GM21723 (cell line): ENCODE data around the gene PXDC1.

Experiments used
- ATAC-seq: cut with Tn5 transposase; IDR thresholded peaks from one replicate; pipeline ENCODE4 v1.9.1; 2021; ENCODE audit warnings: mild to moderate bottlenecking, moderate library complexity; ENCODE audit not compliant: unreplicated experiment

Gene PXDC1

DNA sequence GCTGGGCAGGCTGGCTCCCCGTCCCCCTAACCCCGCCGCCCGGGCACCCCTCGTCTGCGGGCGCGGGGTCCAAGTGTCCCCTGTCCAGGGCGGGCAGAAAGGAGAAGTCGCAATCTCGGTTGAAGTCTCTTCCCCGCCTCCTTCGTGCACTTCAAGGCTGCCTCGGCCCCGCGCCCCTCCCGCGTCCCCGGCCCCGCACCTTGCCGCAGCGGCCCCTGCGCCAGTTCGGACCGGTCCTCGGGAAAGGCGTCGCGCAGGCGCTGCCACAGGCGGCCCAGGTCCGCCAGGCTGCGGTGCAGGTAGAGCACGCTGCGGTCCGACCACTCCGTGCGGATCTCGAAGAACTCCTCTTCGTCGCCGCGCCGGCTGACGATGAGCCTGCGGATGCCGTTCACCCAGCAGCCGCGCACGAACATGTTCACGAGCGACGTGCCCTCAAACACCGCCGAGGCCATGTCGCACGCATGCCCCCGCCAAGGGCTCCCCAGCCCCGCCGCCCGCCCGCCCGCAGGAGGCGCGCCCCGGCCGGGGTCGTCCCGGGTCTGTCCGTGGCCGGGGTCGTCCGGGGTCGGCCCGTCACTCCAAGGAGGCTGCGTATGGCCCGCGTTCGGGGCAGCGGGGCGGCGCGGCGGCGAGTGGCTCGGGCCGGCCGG, at the start of gene PXDC1:
PXDC1 (minus strand) TSS at position 637 of the 653 bp plus-strand sequence; CDS start at position 455, 182 bp downstream.
- peak; percentile 4 for ATAC-seq

DNA sequence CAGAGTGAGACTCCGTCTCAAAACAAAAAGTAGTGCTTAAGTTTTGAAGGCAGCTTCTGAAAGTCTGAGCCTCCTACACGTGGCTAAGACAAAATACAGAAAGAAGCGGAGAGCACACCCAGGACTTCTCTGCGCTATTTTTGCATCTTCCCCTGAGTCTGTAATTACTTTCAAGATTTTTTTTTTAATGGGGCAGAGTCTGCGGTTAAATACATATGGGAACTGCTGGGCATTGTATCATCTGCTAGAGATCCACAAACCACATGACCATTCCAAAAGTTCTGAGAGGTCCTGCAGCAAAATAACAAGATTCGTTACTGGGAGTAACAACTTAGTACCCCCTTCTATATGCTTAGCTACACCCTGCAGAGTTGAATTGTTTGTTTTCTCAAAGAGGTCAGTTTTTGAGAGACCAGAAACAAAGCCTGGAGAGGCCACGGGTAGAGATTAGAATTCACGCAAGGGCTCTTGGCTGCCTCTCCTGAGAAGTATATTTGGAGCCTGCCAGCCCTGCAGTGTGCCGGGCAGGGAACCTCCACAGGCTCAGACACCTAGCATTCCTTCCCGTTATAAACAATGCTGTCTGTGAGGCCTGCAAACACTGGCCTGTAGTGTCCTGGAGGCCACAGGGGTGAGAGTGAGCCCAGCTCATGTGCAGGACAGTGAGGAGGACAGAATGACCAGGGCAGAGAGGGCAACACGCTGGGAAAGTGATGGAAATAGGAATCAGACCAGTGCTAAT, 49.5 kb upstream of the PXDC1 start:
- no peak for ATAC-seq

DNA sequence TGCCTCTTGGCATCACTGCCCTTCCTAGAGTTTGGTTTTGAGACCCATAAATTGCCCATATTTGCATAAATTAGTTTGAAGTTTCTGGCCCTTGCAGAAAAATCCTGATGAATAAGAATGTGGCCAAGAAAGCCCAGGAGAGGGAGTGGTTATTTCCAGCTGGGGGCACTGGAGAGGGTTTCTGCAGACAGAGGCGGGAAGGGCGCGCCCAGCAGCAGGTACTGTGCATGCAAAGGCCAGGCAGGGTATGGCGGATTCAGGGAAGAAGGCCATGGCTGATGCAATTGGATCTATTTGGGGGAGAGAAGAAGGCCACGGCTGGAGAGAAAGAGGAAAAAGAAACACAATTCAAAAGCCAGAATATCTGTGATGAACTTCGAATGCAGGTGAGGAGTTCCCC, 48.2 kb upstream of the PXDC1 start:
- ATAC-seq = no peak

DNA sequence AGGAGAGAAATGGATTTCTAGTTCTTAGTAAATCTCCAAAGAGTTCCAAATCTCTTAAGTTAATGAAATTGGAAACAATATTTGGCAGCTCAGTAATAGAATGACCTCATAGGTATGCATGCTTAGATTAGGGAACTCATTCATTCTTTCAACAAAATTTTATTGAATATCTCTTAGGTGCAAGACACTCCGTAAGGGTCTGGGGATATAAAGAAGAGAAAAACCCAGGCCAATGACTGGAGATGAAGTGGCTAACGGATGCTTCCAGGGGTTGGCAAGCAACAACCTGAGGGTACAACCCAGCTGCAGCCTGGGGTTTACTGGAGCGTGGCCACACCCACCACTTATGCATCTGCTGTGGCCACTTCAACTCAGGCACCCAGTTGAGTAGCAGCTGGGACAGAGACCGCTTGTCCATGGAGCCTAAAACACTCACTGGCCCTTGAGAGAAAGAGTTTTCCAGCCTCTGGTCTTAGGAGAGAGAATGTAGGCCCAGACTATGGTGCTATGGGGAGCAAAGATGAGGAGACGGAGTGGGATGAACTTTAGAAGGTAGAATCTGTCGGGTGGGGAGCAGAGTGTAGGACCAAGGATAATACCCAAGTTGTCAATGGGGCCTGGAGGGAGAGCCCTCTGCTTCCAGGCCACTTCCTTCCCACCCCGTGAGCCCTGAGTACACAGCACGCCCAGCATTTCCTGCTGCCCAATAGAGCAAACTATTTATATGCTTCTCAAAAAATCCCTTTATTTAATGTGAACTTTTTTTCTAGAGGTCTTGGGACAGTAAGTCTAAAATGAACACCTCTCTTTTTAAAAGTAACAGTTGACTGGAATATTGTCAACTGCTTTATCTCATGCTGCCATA, 46.8 kb upstream of the PXDC1 start:
- no peak for ATAC-seq

DNA sequence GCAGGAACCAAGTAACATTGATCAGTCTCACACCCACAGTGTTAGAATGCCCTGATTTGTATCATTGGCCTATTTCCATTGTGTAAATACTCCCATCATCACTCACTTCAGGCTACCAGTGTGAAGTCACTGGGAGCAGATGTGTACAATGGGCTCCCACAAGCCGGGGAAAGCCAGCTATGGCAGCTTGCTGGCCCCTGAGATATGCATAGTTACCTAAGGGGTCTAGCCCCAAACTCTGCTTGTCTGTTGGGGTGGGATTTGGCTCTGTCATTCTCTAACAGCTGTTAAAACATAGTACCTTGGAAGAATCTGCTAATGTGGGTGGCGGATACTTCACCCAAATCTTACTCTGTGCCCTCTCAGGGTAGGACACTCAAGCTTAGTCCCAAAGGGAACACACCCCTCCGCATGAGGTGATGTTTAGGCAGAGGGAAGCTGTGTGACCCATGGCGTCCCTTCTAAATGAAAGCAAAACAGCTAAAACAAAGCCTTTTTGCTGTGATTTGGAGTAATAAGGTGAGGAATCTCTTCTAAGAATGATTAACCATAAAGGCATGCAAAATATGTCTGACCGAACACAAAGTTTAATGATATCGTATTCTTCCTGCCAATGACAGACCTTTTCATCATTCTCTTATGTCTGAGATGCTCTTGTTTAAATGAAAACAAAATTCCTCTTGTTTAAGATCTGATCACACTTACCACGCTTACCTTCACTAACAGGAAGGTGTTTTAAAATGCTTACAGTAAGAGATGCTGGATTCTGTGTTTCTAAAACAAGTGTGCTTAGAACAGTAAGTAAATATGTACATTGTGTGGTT, 45.9 kb upstream of the PXDC1 start:
- no peak for ATAC-seq

DNA sequence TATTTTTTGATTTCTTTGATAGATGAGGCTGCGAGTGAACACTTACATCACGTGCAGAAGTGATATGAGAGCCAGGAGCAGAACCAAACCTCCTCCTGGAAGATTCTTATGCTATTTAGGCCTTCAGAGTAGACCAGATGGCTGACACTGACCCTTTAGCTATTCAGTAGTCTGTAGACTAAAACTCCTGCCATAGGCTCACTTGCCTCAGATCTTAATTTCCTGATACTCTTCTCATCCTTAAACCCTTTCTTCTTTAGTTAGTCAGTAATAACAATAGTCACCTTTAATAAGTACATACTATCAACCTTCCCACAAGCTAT, 45.2 kb upstream of the PXDC1 start:
- no peak for ATAC-seq

- no peak for ATAC-seq
Measured at GRCh38 chr6:3795836-3796718, 44.6 kb upstream of the PXDC1 start.

DNA sequence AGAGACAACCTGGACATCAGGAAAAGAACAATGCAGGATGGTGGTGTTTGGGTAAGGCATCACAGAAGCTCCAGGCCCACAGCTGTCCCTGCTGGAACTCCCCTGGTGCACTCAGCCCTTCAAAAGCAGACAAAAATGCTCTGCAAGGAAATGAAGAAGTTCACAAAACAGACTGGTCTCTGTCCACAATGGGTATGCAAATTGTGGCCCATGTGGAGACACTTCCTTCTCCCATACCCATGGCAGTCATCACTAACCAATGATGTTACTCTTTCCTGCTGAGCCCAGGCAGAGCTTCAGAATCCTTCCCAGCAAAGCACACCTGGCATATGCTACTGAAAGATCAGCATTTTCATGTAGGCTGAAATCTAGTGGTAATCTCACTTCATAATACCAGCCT, 42.6 kb upstream of the PXDC1 start:
- peak; percentile 74 for ATAC-seq

- no peak for ATAC-seq
Measured at GRCh38 chr6:3793545-3793944, 42.0 kb upstream of the PXDC1 start.

DNA sequence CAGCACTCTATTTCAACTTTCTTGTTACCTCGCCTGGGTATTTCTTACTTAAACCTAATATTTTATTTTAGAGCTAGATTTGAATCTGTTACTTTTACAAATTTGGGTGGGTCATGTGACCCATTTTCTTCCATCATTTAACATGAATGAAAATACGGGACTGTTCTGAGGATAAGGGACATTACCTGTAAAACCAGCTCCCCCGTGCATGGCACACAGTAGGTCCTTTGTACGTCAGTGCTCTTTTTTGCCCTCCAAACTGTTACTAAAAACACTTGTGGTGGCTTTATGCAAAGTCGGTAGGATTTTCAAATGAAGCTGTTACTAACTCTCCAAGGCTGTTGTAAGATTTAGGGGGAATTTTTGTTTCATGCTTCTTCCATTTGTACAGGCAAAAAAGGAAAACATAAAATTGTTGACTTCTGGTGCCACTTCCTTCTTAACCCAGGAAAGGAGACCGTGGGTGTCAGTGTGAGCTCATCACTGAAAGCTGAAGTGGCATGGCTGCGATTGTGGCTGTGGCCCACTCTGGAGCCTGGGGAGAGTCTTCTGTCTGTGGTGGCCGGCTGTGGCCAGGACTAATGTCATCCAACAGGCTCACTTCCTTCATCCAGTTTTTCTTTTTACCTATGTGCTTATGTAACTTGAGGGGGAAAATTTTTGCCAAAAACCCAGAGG, 40.2 kb upstream of the PXDC1 start:
- ATAC-seq = no peak

DNA sequence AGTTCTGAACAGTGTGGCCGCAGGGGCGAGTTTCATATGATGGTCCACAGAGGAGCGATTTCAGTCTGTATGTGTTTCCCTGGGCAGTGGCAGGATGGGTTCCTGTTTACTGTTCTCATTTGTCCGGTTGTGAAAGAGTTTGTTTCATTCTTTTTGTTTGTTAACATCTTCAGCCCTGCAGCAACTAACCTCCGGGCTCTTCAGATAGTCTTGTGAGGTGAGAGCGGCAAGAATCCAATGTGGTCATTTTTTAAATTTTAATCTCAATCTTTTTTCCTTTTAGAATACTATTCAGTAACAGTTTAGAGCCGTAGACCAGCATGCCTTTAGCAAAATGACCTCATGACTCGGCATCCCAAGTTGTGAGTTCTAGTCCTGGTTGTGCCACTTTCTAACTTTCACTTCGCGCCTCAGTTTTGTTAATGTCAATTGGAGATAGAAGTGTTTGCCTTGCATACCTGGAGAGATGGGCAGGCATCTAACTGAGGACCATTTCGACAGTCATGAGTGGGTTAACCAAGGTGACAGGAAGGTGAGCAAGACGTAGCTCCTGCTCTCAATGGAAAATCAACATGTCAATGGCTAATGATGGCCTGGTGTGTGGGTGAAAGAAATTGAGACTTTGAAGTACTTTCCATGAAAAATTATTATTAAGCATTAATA, 38.5 kb upstream of the PXDC1 start:
- no peak for ATAC-seq

GRCh38 chr6:3789018-3789895, 37.7 kb upstream of the PXDC1 start:
- no peak for ATAC-seq

- no peak for ATAC-seq
Measured at GRCh38 chr6:3788408-3789017, 37.0 kb upstream of the PXDC1 start.

GRCh38 chr6:3786141-3786540, 34.6 kb upstream of the PXDC1 start:
- ATAC-seq = no peak

GRCh38 chr6:3785745-3786098, 34.2 kb upstream of the PXDC1 start:
- ATAC-seq = no peak

- ATAC-seq = no peak
Measured at GRCh38 chr6:3784885-3785744, 33.6 kb upstream of the PXDC1 start.

DNA sequence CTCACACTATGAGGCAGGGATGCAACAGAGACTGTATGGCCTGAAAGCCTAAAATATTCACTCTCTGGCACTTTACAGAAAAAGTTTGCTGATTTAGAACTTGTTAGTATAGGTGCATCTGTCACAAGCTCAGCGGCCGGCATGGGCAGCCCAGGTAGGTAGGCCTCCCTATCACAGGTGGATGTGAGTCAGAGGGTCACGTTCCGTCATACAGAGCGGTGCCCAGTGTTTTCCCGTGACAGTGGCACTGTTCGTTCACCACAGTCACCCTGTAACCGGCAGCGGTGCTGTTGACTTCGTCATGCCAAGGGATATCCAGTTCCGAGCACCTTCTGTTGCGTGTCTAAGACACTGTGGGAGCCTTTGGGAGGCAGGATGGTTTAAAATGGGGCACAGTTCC, 32.9 kb upstream of the PXDC1 start:
- no peak for ATAC-seq
